CD4-positive, CD25-positive, alpha-beta regulatory T cell (primary cell): ENCODE data around the gene PHEX. TPM values are rescaled to one million over a fixed set of nuclear protein-coding genes. Genes with fewer than 3 reads are reported as not detected.

Experiments
- ATAC-seq, 2 donors: fragments of 150-1000 bp; cut with Tn5 transposase; one replicate each; pipeline ENCODE4 v1.10.0; 2021; ENCODE audit warnings: low read depth in 2 of 2, moderate number of reproducible peaks in 2 of 2, moderate library complexity in 1 of 2
- DNase-seq, 3 donors: peaks; one replicate each; pipeline versions ENCODE4 v3.0.0 to v3.0.0-alpha.2; 2012 to 2022; ENCODE audit warnings: mixed read lengths in 1 of 3
- H3K27ac ChIP-seq: one replicate; pipeline ENCODE4 v1.7.0; 2013; ENCODE audit warnings: mild to moderate bottlenecking, low read length; ENCODE audit not compliant: insufficient read depth, poor library complexity, severe bottlenecking
- H3K27me3 ChIP-seq: one replicate; pipeline ENCODE4 v1.7.0; 2013; ENCODE audit warnings: low read length; ENCODE audit not compliant: control insufficient read depth, insufficient read depth
- H3K36me3 ChIP-seq: one replicate; pipeline ENCODE4 v1.7.0; 2013; ENCODE audit warnings: mild to moderate bottlenecking, low read length, moderate library complexity; ENCODE audit not compliant: control insufficient read depth, insufficient read depth
- H3K4me1 ChIP-seq: 2 replicates; pipeline ENCODE4 v1.7.0; 2013; ENCODE audit warnings: mild to moderate bottlenecking, low read length; ENCODE audit not compliant: insufficient read depth, control insufficient read depth, poor library complexity, severe bottlenecking
- H3K4me3 ChIP-seq: one replicate; pipeline ENCODE4 v1.7.0; 2013; ENCODE audit warnings: low read depth, mild to moderate bottlenecking, low read length, moderate library complexity
- H3K9me3 ChIP-seq, 2 experiments: 1 replicate in 1 of 2; 2 replicates in 1 of 2; pipeline ENCODE4 v1.7.0; 2013; ENCODE audit warnings: low read length in 2 of 2, mild to moderate bottlenecking in 1 of 2, moderate library complexity in 1 of 2; ENCODE audit not compliant: control insufficient read depth in 2 of 2
- H3K27ac Mint-ChIP-seq, 3 donors: one replicate each; pipeline ENCODE4 v1.8.0; 2020 to 2022; ENCODE audit warnings: mild to moderate bottlenecking in 3 of 3, mixed read lengths in 3 of 3, moderate library complexity in 2 of 3
- H3K27me3 Mint-ChIP-seq: one replicate; pipeline ENCODE4 v1.8.0; 2022; ENCODE audit warnings: mild to moderate bottlenecking, mixed read lengths
- H3K36me3 Mint-ChIP-seq: one replicate; pipeline ENCODE4 v1.8.0; 2020; ENCODE audit warnings: mixed read lengths
- H3K4me1 Mint-ChIP-seq, 4 donors: one replicate each; pipeline ENCODE4 v1.8.0; 2020 to 2022; ENCODE audit warnings: mixed read lengths in 4 of 4, mild to moderate bottlenecking in 1 of 4
- H3K4me3 Mint-ChIP-seq, 4 donors: one replicate each; pipeline ENCODE4 v1.8.0; 2020 to 2022; ENCODE audit warnings: mild to moderate bottlenecking in 4 of 4, mixed read lengths in 4 of 4, moderate library complexity in 3 of 4
- H3K9me3 Mint-ChIP-seq, 7 donors: one replicate each; pipeline ENCODE4 v1.8.0; 2020 to 2022; ENCODE audit warnings: mixed read lengths in 7 of 7, mild to moderate bottlenecking in 3 of 7, moderate library complexity in 2 of 7
- polyA plus RNA-seq, 4 donors: library from polyadenylated mRNA; unstranded; fragments of 300-500 nt; fragmentation: Illumina TruSeq; gene quantifications; one replicate each; pipeline ENCODE4 v1.2.3, GENCODE V29; 2021
- total RNA-seq: library from RNA; stranded (reverse); gene quantifications from one replicate; pipeline ENCODE4 v1.2.3, GENCODE V29; 2022

The PHEX gene
- total and polyA plus RNA-seq, 5 donors from 2014 or later = 0.10 to 1.0 (median 0.46) TPM; not detected in 1

DNA sequence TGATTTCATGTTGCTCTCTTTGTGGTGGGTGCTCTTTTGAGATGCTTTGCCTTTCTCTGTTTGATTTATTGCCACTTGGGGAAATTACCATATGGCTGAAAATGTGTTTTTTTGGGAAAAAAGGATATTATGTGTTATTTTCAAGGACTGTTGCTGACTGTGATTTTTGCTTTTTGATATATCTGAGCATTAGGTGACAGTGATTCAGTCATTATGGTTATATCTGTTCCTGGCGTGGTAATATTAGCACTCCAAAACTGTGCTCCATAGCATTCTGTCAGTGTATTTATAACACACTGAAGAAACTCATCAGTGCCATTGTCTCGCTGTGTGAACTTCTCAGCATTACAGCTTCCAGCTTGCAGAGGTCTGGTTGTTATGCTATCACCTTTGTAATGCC is 73.8 kb downstream of the PHEX start:
- Histone ChIP-seq H3K4me3 (no peak overlapping the region), H3K36me3 (no peaks in the 10 kb centered on the region), H3K27me3 (no peaks in the 10 kb centered on the region), H3K4me1 (no peaks in the 10 kb centered on the region), H3K9me3 (no peaks in the 10 kb centered on the region), H3K27ac (no peak overlapping the region)
- Mint-ChIP-seq H3K36me3 (no peaks in the 10 kb centered on the region), H3K4me1 (no peaks in the 10 kb centered on the region), H3K4me3 (no peak overlapping the region), H3K27me3 (no peaks in the 10 kb centered on the region), H3K27ac (no peak overlapping the region), H3K9me3 (no peaks in the 10 kb centered on the region)
- ATAC-seq (no peak), DNase-seq (no peak)

- H3K4me1 Mint-ChIP-seq = no peaks in the 10 kb centered on the region
- H3K36me3 Mint-ChIP-seq = no peaks in the 10 kb centered on the region
Observed at GRCh38 chrX:22109442-22109841, 77.3 kb downstream of the PHEX start.

DNA sequence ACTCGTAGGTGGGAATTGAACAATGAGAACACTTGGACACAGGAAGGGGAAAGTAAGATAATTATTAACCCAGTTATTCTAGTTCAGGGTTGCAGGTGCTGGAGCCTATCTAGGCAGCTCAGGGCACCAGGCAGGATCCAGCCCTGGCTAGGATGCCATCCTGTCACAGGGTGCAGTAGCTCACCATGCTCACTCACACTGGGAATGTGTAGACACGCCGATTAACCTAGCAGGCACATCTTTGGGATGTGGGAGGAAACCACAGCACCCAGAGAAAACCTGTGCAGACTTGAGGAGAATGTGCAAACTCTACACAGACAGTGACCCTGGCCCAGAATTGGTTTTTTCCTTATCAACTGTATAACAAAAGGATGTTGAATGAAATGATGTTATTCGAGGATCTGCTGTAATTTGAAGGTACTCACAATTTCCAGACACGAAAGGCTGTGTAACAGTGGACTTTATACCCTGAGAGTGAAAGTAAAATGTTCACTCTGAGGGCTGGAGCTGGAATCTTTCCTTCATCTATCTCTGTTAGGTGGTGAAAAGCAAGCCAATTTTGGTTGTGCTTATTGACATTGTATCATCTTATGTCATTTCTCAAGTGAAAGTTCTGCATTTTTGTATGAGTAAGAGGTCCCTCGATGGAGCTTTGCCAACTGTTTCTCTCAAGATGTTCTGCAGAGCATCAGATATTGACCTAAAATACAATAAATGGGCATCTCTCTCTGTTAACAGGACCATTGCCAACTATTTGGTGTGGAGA is 78.8 kb downstream of the PHEX start:
- Mint-ChIP-seq H3K27ac (no peak overlapping the region), H3K36me3 (no peaks in the 10 kb centered on the region), H3K4me3 (no peak overlapping the region), H3K9me3 (no peaks in the 10 kb centered on the region), H3K27me3 (no peaks in the 10 kb centered on the region), H3K4me1 (no peaks in the 10 kb centered on the region)
- Histone ChIP-seq H3K27ac (no peak overlapping the region), H3K27me3 (no peaks in the 10 kb centered on the region), H3K4me1 (no peaks in the 10 kb centered on the region), H3K4me3 (no peak overlapping the region), H3K9me3 (no peaks in the 10 kb centered on the region), H3K36me3 (no peaks in the 10 kb centered on the region)
- ATAC-seq (no peak), DNase-seq (no peak)

More at GRCh38 chrX:22109442-22109841, 77.3 kb downstream of the PHEX start:
- ATAC-seq (no peak), DNase-seq (no peak)
- no peak overlapping the region for H3K4me3 Mint-ChIP-seq
- no peaks in the 10 kb centered on the region for H3K4me1 ChIP-seq
- H3K4me3 ChIP-seq = no peak overlapping the region
- no peaks in the 10 kb centered on the region for H3K27me3 ChIP-seq
- no peaks in the 10 kb centered on the region for H3K36me3 ChIP-seq
- H3K9me3 Mint-ChIP-seq = no peaks in the 10 kb centered on the region
- no peaks in the 10 kb centered on the region for H3K9me3 ChIP-seq
- no peaks in the 10 kb centered on the region for H3K27me3 Mint-ChIP-seq
- H3K27ac Mint-ChIP-seq = no peak overlapping the region
- H3K27ac ChIP-seq = no peak overlapping the region

GRCh38 chrX:22116605-22117546 is 84.8 kb downstream of the PHEX start:
- Histone ChIP-seq H3K4me3 (no peak overlapping the region), H3K9me3 (no peaks in the 10 kb centered on the region), H3K27ac (no peak overlapping the region), H3K36me3 (no peaks in the 10 kb centered on the region), H3K4me1 (no peaks in the 10 kb centered on the region), H3K27me3 (no peaks in the 10 kb centered on the region)
- DNase-seq (no peak), ATAC-seq (no peak)
- Mint-ChIP-seq H3K4me3 (no peak overlapping the region), H3K9me3 (peaks cover 0 to 3% (median 0%) of the 10 kb centered on the region in 7 donors), H3K4me1 (no peaks in the 10 kb centered on the region), H3K36me3 (no peaks in the 10 kb centered on the region), H3K27ac (no peak overlapping the region), H3K27me3 (no peaks in the 10 kb centered on the region)

- no peak for DNase-seq
- no peak for ATAC-seq
- Histone ChIP-seq H3K27me3 (no peaks in the 10 kb centered on the region), H3K9me3 (no peaks in the 10 kb centered on the region), H3K36me3 (no peaks in the 10 kb centered on the region), H3K4me1 (no peaks in the 10 kb centered on the region), H3K4me3 (no peak overlapping the region), H3K27ac (no peak overlapping the region)
- H3K4me3 Mint-ChIP-seq = no peak overlapping the region
- peaks cover 0 to 3% (median 0%) of the 10 kb centered on the region in 7 donors for H3K9me3 Mint-ChIP-seq
- H3K4me1 Mint-ChIP-seq = no peaks in the 10 kb centered on the region
- no peak overlapping the region for H3K27ac Mint-ChIP-seq
- H3K27me3 Mint-ChIP-seq = no peaks in the 10 kb centered on the region
- H3K36me3 Mint-ChIP-seq = no peaks in the 10 kb centered on the region
Observed at GRCh38 chrX:22117633-22118032, 85.5 kb downstream of the PHEX start.

- DNase-seq (no peak), ATAC-seq (no peak)
- H3K27me3 ChIP-seq = no peaks in the 10 kb centered on the region
- Mint-ChIP-seq H3K36me3 (no peaks in the 10 kb centered on the region), H3K27me3 (no peaks in the 10 kb centered on the region), H3K9me3 (peaks cover 0 to 3% (median 0%) of the 10 kb centered on the region in 7 donors), H3K4me3 (no peak overlapping the region), H3K4me1 (no peaks in the 10 kb centered on the region), H3K27ac (no peak overlapping the region)
- no peaks in the 10 kb centered on the region for H3K36me3 ChIP-seq
- H3K9me3 ChIP-seq = no peaks in the 10 kb centered on the region
- H3K4me3 ChIP-seq = no peak overlapping the region
- H3K4me1 ChIP-seq = no peaks in the 10 kb centered on the region
- no peak overlapping the region for H3K27ac ChIP-seq
Observed at GRCh38 chrX:22118161-22118830, 86.2 kb downstream of the PHEX start.

- no peaks in the 10 kb centered on the region for H3K27me3 Mint-ChIP-seq
- H3K27ac ChIP-seq = no peak overlapping the region
- no peak overlapping the region for H3K4me3 ChIP-seq
- DNase-seq = no peak
- H3K27ac Mint-ChIP-seq = no peak overlapping the region
- H3K9me3 ChIP-seq = no peaks in the 10 kb centered on the region
- no peak overlapping the region for H3K4me3 Mint-ChIP-seq
- H3K27me3 ChIP-seq = no peaks in the 10 kb centered on the region
- no peaks in the 10 kb centered on the region for H3K36me3 Mint-ChIP-seq
- H3K36me3 ChIP-seq = no peaks in the 10 kb centered on the region
- no peak for ATAC-seq
- H3K4me1 ChIP-seq = no peaks in the 10 kb centered on the region
- H3K9me3 Mint-ChIP-seq = peaks cover 0 to 3% (median 0%) of the 10 kb centered on the region in 7 donors
- H3K4me1 Mint-ChIP-seq = no peaks in the 10 kb centered on the region
Observed at GRCh38 chrX:22121161-22121560, 89.0 kb downstream of the PHEX start.
